HepG2 (cell line): ENCODE data around the gene TEX101. TPM values are rescaled to one million over a fixed set of nuclear protein-coding genes. Genes with fewer than 3 reads are reported as not detected.

Source experiments
- ATAC-seq: fragments of 200-7000 bp; cut with Tn5 transposase; 3 replicates; pipeline ENCODE4 v1.9.1; 2020; ENCODE audit warnings: mild to moderate bottlenecking, moderate library complexity
- BruUV-seq: library from RNA; stranded (reverse); fragments of 400-500 nt; replicated peaks from 2 replicates; lab custom pipeline; 2021; lab: Mats Ljungman, UMichigan
- CTCF ChIA-PET: fragments of 300-600 bp; formaldehyde crosslinking; extraction: SDS; loops from one replicate; lab custom pipeline; 2021; ENCODE audit warnings: low total read pairs, inconsistent platforms, low intra/inter-chr PET ratio; lab: Yijun Ruan, JAX
- POLR2A ChIA-PET: fragments of 350-600 bp; sonication (Branson Sonifier 250); formaldehyde crosslinking; loops from one replicate; lab custom pipeline; 2020; ENCODE audit warnings: antibody characterized with exemption, inconsistent platforms; lab: Yijun Ruan, JAX
- DNase-seq: peaks from one replicate; pipeline ENCODE4 v3.0.0-alpha.2; 2015; ENCODE audit warnings: low spot score
- FAIRE-seq: peaks from 3 replicates; lab custom pipeline; 2011; peaks lifted over from hg19 to GRCh38; lab: Jason Lieb, UNC
- H2AFZ ChIP-seq: one replicate; pipeline ENCODE4 v1.6.1; 2011; ENCODE audit warnings: low read length, inconsistent platforms
- H3K27ac ChIP-seq: fragments of 300-600 bp; 3 replicates; pipeline ENCODE4 v1.8.0; 2011; ENCODE audit warnings: mixed run types, mild to moderate bottlenecking, mixed read lengths, low read length, inconsistent platforms; ENCODE audit not compliant: insufficient read depth; ENCODE audit errors: extremely low read length
- H3K27me3 ChIP-seq, 2 experiments: fragments of 200-600 bp in 1 of 2; 2 replicates in 1 of 2; 3 replicates in 1 of 2; pipeline versions ENCODE4 v1.6.0 to v1.8.0; 2011; ENCODE audit warnings: low read length in 2 of 2, mild to moderate bottlenecking in 2 of 2, moderate library complexity in 2 of 2, inconsistent platforms in 1 of 2; ENCODE audit not compliant: insufficient read depth in 2 of 2, control insufficient read depth in 1 of 2
- H3K36me3 ChIP-seq, 2 experiments: fragments of 200-600 bp in 1 of 2; replicated peaks in 1 of 2; 2 replicates in 1 of 2; 3 replicates in 1 of 2; pipeline versions ENCODE4 v1.5.1 to v1.8.0; 2011; ENCODE audit warnings: low read length in 2 of 2, inconsistent platforms in 1 of 2; ENCODE audit not compliant: insufficient read depth in 2 of 2, control insufficient read depth in 1 of 2
- H3K4me1 ChIP-seq: 2 replicates; pipeline ENCODE4 v1.5.1; 2012; ENCODE audit warnings: low read length, inconsistent platforms; ENCODE audit not compliant: insufficient read depth
- H3K4me2 ChIP-seq: 2 replicates; pipeline ENCODE4 v1.6.0; 2011; ENCODE audit warnings: low read depth, low read length, inconsistent platforms
- H3K4me3 ChIP-seq, 3 experiments: fragments of 200-600 bp in 1 of 3; sonication (generic), shearing (Covaris generic) in 1 of 3; replicated peaks in 1 of 3; 2 replicates each; pipeline ENCODE4 v1.5.1; 2011 to 2016; ENCODE audit warnings: low read length in 3 of 3, inconsistent platforms in 2 of 3, low read depth in 2 of 3, mild to moderate bottlenecking in 2 of 3, control low read depth in 1 of 3, mixed read lengths in 1 of 3; ENCODE audit not compliant: insufficient read depth in 1 of 3
- H3K79me2 ChIP-seq: one replicate; pipeline ENCODE4 v1.6.1; 2011; ENCODE audit warnings: low read length, inconsistent platforms; ENCODE audit not compliant: insufficient read depth
- H3K9ac ChIP-seq: 2 replicates; pipeline ENCODE4 v1.6.0; 2011; ENCODE audit warnings: mild to moderate bottlenecking, low read depth, low read length, inconsistent platforms; ENCODE audit not compliant: insufficient read depth
- H3K9me3 ChIP-seq: 2 replicates; pipeline ENCODE4 v1.5.1; 2012; ENCODE audit warnings: mild to moderate bottlenecking, low read length
- H4K20me1 ChIP-seq: 2 replicates; pipeline ENCODE4 v1.6.0; 2011; ENCODE audit warnings: inconsistent platforms, mild to moderate bottlenecking, low read length, moderate library complexity; ENCODE audit not compliant: insufficient read depth
- ARHGAP35 ChIP-seq: sonication (generic); formaldehyde crosslinking; IDR thresholded peaks from 2 replicates; pipeline ENCODE4 v1.9.0; 2022; ENCODE audit warnings: mild to moderate bottlenecking, inconsistent platforms, moderate library complexity, missing genetic modification reagents, borderline replicate concordance
- HES4 ChIP-seq: sonication (generic); formaldehyde crosslinking; IDR thresholded peaks from 2 replicates; pipeline ENCODE4 v1.9.0; 2021; ENCODE audit warnings: mild to moderate bottlenecking, missing genetic modification reagents, borderline replicate concordance
- KDM6A ChIP-seq: IDR thresholded peaks from 2 replicates; pipeline ENCODE4 v1.6.1; 2016; ENCODE audit warnings: low read depth
- KMT2A ChIP-seq: sonication (generic); formaldehyde crosslinking; IDR thresholded peaks from 2 replicates; pipeline ENCODE4 v1.4.0; 2020; ENCODE audit warnings: missing genetic modification reagents
- LRRFIP1 ChIP-seq: sonication (generic); formaldehyde crosslinking; conservative IDR thresholded peaks from 2 replicates; pipeline ENCODE4 v1.4.0; 2020; ENCODE audit warnings: missing genetic modification reagents
- RBAK ChIP-seq: sonication (generic); formaldehyde crosslinking; IDR thresholded peaks from 2 replicates; pipeline ENCODE4 v1.5.1; 2020; ENCODE audit warnings: mild to moderate bottlenecking, missing genetic modification reagents
- SALL1 ChIP-seq: sonication (generic); formaldehyde crosslinking; IDR thresholded peaks from 2 replicates; pipeline ENCODE4 v1.8.0; 2022; ENCODE audit warnings: mild to moderate bottlenecking, missing genetic modification reagents
- UBTF ChIP-seq: sonication (generic); formaldehyde crosslinking; IDR thresholded peaks from 2 replicates; pipeline ENCODE4 v1.4.0; 2020; ENCODE audit warnings: mild to moderate bottlenecking, missing genetic modification reagents
- ZBTB43 ChIP-seq: sonication (generic); formaldehyde crosslinking; conservative IDR thresholded peaks from 2 replicates; pipeline ENCODE4 v1.4.0; 2020; ENCODE audit warnings: missing genetic modification reagents
- ZIK1 ChIP-seq: sonication (generic); formaldehyde crosslinking; IDR thresholded peaks from 2 replicates; pipeline ENCODE4 v1.5.0; 2020; ENCODE audit warnings: mild to moderate bottlenecking, low read depth, missing genetic modification reagents, borderline replicate concordance
- ZNF776 ChIP-seq: sonication (generic); formaldehyde crosslinking; IDR thresholded peaks from 2 replicates; pipeline ENCODE4 v1.4.0; 2020; ENCODE audit warnings: mild to moderate bottlenecking, missing genetic modification reagents
- ZNF780A ChIP-seq: sonication (generic); formaldehyde crosslinking; IDR thresholded peaks from 2 replicates; pipeline ENCODE4 v1.8.0; 2022; ENCODE audit warnings: mild to moderate bottlenecking, missing genetic modification reagents, moderate library complexity
- WGBS: methylation state at CpG from one replicate; pipeline ENCODE4 v1.1.6; 2017; ENCODE audit warnings: low lambda C conversion rate; 5-methylcytosine and 5-hydroxymethylcytosine counted together
- in situ Hi-C: cut with HindIII; loops from 2 replicates; pipeline ENCODE4 v1.10.0; 2017; ENCODE audit warnings: low pct_unique_long_range_greater_than_20kb; ENCODE audit not compliant: extremely low pct_ligation_motif_present
- intact Hi-C: fragments of 100-400 bp; cut with micrococcal nuclease; formaldehyde crosslinking; loops from one replicate; pipeline ENCODE4 v1.10.0; 2022; ENCODE audit not compliant: unreplicated experiment
- polyA plus RNA-seq, 8 experiments: library from polyadenylated mRNA; depleted of rRNA in 3 of 8; stranded (reverse) in 7 of 8; unstranded in 1 of 8; fragments of >200 nt; fragmentation: Illumina TruSeq in 4 of 8; extraction: Trizol in 4 of 8; gene quantifications; 2 replicates each; pipeline versions ENCODE4 v1.2.1 to v1.2.3, GENCODE V29; 2011 to 2016; ENCODE audit warnings: low read depth in 4 of 8, missing spikeins in 1 of 8, mixed read lengths in 1 of 8; ENCODE audit not compliant: insufficient read depth in 1 of 8
- total RNA-seq, 5 experiments: library from RNA; depleted of rRNA; stranded (reverse); fragments of >200 nt; fragmentation: Illumina TruSeq; extraction: Trizol; gene quantifications; 2 replicates each; pipeline ENCODE4 v1.2.3, GENCODE V29; 2016; ENCODE audit warnings: low read depth in 1 of 5
- TF ChIP-seq, protein P1 (sequence below): sonication (generic); formaldehyde crosslinking; IDR thresholded peaks from 2 replicates; pipeline ENCODE4 v1.5.1; 2020; ENCODE audit warnings: missing genetic modification reagents, mild to moderate bottlenecking, borderline replicate concordance

Gene TEX101
- total and polyA plus RNA-seq, 2 of the 13 experiments (the other 11 are each of a cell fraction or from before 2014, with no cell fraction given) = not detected

GRCh38 chr19:43447655-43448054, 33.0 kb downstream of the TEX101 start:
- Histone ChIP-seq H3K4me2 (no peak overlapping the region), H3K27ac (no peak overlapping the region), H4K20me1 (no peaks in the 10 kb centered on the region), H3K9me3 (no peaks in the 10 kb centered on the region), H3K27me3 (0 out of 5 replicates have a peak, but pooled peaks cover 0 to 1% of the 10 kb centered on the region in 2 experiments), H3K79me2 (no peaks in the 10 kb centered on the region), H3K9ac (no peak overlapping the region), H2AFZ (no peak overlapping the region), H3K36me3 (no peaks in the 10 kb centered on the region)
- ATAC-seq = no peak
- ChIA-PET POLR2A (interaction anchor here (1.1 to 2.9 kb wide), 2 partner anchors 57 to 72 kb away, joined by 9 to 19 read pairs; partner anchors contain the start of gene PHLDB3), CTCF (interaction anchor here (1.6 to 6.0 kb wide), 3 partner anchors 15 to 72 kb away, joined by 7 to 109 read pairs (median 10); partner anchors contain the start of gene PHLDB3)
- DNase-seq = no peak
- BruUV-seq = no TSS peak
- in situ Hi-C loops = loop anchor here (5.0 kb wide), 1 partner anchor 75 kb away; no protein-coding TSS in a partner anchor
- TF ChIP-seq ARHGAP35 (CRISPR knock-in tag) (no peak), ZIK1 (CRISPR knock-in tag) (no peak), ZBTB43 (CRISPR knock-in tag) (no peak), UBTF (CRISPR knock-in tag) (no peak), ZNF776 (CRISPR knock-in tag) (no peak), ZNF780A (CRISPR knock-in tag) (no peak), RBAK (CRISPR knock-in tag) (no peak), SALL1 (no peak), HES4 (CRISPR knock-in tag) (no peak), KDM6A (CRISPR knock-in tag) (no peak), KMT2A (CRISPR knock-in tag) (no peak), LRRFIP1 (no peak)
- TF ChIP-seq, protein P1, sequence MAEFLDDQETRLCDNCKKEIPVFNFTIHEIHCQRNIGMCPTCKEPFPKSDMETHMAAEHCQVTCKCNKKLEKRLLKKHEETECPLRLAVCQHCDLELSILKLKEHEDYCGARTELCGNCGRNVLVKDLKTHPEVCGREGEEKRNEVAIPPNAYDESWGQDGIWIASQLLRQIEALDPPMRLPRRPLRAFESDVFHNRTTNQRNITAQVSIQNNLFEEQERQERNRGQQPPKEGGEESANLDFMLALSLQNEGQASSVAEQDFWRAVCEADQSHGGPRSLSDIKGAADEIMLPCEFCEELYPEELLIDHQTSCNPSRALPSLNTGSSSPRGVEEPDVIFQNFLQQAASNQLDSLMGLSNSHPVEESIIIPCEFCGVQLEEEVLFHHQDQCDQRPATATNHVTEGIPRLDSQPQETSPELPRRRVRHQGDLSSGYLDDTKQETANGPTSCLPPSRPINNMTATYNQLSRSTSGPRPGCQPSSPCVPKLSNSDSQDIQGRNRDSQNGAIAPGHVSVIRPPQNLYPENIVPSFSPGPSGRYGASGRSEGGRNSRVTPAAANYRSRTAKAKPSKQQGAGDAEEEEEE (CRISPR knock-in tag) = no peak
- TF ChIP-seq, all 625 proteins: peak for 0
- Histone ChIP-seq H3K4me1 (peaks cover 9% of the 10 kb centered on the region; the same call in 1 of the 2 replicates), H3K4me3 (no peak overlapping the region)
- intact Hi-C loops = loop anchor here (1.0 kb wide), 2 partner anchors 57 to 72 kb away; partner anchors contain the start of gene PHLDB3
- no peak for FAIRE-seq
- 73% methylated on average over 9 of the region's 9 CpGs for WGBS
